Uterus (tissue), 2 donors: ENCODE data around the gene ADGRD2.

Experiments used
- CTCF ChIP-seq, 4 experiments: fragments of 200-600 bp in 2 of 4; fragments of 450-650 bp in 2 of 4; sonication (generic) in 2 of 4; IDR thresholded peaks; one replicate each; pipeline ENCODE4 v1.5.1; 2016 to 2019; ENCODE audit warnings: antibody characterized with exemption in 4 of 4, mild to moderate bottlenecking in 2 of 4, moderate library complexity in 1 of 4
- POLR2A ChIP-seq, 2 donors: fragments of 450-650 bp; IDR thresholded peaks; one replicate each; pipeline ENCODE4 v1.6.1; 2016; ENCODE audit warnings: antibody characterized with exemption in 2 of 2, mild to moderate bottlenecking in 1 of 2, moderate library complexity in 1 of 2

GRCh38 chr9:124454296-124454695 lies 4.0 kb downstream of the ADGRD2 start:
- TF ChIP-seq POLR2A (IDR thresholded peaks at IDR 0.05): no peak
- TF ChIP-seq CTCF (IDR thresholded peaks at IDR 0.05): no peak
